Adrenal gland (tissue), 5 donors: ENCODE results near the gene HSP90AA1.

Experiments
- POLR2A ChIP-seq, 2 donors: fragments of 450-650 bp; IDR thresholded peaks; one replicate each; pipeline ENCODE4 v1.6.1; 2017; ENCODE audit warnings: antibody characterized with exemption in 2 of 2, mild to moderate bottlenecking in 2 of 2, moderate library complexity in 1 of 2
- TF ChIP-seq, protein P1 (sequence below), 6 experiments: fragments of 450-650 bp in 4 of 6; fragments of 200-600 bp in 2 of 6; sonication (generic) in 1 of 6; IDR thresholded peaks; 1 replicate in 5 of 6; 2 replicates in 1 of 6; pipeline versions ENCODE4 v1.5.1 to v1.8.0; 2016 to 2021; ENCODE audit warnings: antibody characterized with exemption in 6 of 6, mild to moderate bottlenecking in 2 of 6, moderate library complexity in 1 of 6
- donor health status: DM: no; HTN: no; CAD: no.

DNA sequence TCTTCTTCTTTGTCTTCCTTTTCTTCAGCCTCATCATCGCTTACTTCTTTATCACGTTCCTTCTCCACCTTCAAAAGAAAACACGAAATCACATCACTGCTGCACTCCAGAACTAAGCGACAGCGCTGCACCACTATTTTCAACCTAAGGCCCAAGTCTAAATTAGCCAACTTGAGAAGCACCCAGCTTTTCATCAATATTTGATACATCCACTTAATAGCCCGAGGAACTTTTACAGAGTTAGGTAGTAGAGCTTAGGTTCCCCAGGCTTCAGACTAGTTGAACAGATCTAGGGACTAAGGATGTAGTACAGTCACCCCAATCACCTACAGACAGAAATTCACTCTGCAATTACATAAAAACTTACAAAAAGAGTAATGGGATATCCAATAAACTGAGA lies 1.9 kb downstream of the HSP90AA1 start:
- TF ChIP-seq POLR2A (IDR thresholded peaks at IDR 0.05), result no peak
- TF ChIP-seq, protein P1, sequence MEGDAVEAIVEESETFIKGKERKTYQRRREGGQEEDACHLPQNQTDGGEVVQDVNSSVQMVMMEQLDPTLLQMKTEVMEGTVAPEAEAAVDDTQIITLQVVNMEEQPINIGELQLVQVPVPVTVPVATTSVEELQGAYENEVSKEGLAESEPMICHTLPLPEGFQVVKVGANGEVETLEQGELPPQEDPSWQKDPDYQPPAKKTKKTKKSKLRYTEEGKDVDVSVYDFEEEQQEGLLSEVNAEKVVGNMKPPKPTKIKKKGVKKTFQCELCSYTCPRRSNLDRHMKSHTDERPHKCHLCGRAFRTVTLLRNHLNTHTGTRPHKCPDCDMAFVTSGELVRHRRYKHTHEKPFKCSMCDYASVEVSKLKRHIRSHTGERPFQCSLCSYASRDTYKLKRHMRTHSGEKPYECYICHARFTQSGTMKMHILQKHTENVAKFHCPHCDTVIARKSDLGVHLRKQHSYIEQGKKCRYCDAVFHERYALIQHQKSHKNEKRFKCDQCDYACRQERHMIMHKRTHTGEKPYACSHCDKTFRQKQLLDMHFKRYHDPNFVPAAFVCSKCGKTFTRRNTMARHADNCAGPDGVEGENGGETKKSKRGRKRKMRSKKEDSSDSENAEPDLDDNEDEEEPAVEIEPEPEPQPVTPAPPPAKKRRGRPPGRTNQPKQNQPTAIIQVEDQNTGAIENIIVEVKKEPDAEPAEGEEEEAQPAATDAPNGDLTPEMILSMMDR (IDR thresholded peaks at IDR 0.05), result no peak
